Osteoblast (primary cell): ENCODE data around the gene CRHR1. TPM values are rescaled to one million over a fixed set of nuclear protein-coding genes. Genes with fewer than 3 reads are reported as not detected.

Experiments
- DNase-seq: peaks from one replicate; pipeline ENCODE4 v3.0.0; 2011; ENCODE audit warnings: low spot score, mixed read lengths; ENCODE audit not compliant: insufficient read length; ENCODE audit errors: missing footprints
- H2AFZ ChIP-seq: 2 replicates; pipeline ENCODE4 v1.6.0; 2011; ENCODE audit warnings: mild to moderate bottlenecking, low read length
- H3K27ac ChIP-seq: 2 replicates; pipeline ENCODE4 v1.5.1; 2011; ENCODE audit warnings: mild to moderate bottlenecking, low read depth, low read length, moderate library complexity
- H3K27me3 ChIP-seq: 2 replicates; pipeline ENCODE4 v1.6.0; 2012; ENCODE audit warnings: mild to moderate bottlenecking, control low read depth, inconsistent platforms, low read length, moderate library complexity; ENCODE audit not compliant: insufficient read depth
- H3K36me3 ChIP-seq: 2 replicates; pipeline ENCODE4 v1.5.1; 2011; ENCODE audit warnings: mild to moderate bottlenecking, low read length, control low read depth, moderate library complexity; ENCODE audit not compliant: insufficient read depth
- H3K4me1 ChIP-seq: 2 replicates; pipeline ENCODE4 v1.5.1; 2011; ENCODE audit warnings: mild to moderate bottlenecking, low read length, control low read depth, moderate library complexity; ENCODE audit not compliant: insufficient read depth
- H3K4me2 ChIP-seq: 2 replicates; pipeline ENCODE4 v1.6.0; 2011; ENCODE audit warnings: mild to moderate bottlenecking, low read length; ENCODE audit not compliant: insufficient read depth
- H3K4me3 ChIP-seq: fragments of 200-600 bp; sonication (generic); 3 replicates; pipeline ENCODE4 v1.5.1; 2012; ENCODE audit warnings: mild to moderate bottlenecking, low read length, inconsistent platforms; ENCODE audit not compliant: insufficient read depth
- H3K79me2 ChIP-seq: 2 replicates; pipeline ENCODE4 v1.6.0; 2012; ENCODE audit warnings: mild to moderate bottlenecking, low read length, control low read depth, inconsistent platforms; ENCODE audit not compliant: insufficient read depth
- H3K9me3 ChIP-seq: 2 replicates; pipeline ENCODE4 v1.5.1; 2011; ENCODE audit warnings: low read depth, low read length, control low read depth
- H4K20me1 ChIP-seq: 2 replicates; pipeline ENCODE4 v1.6.0; 2012; ENCODE audit warnings: mild to moderate bottlenecking, low read length, control low read depth; ENCODE audit not compliant: insufficient read depth
- CTCF ChIP-seq: IDR thresholded peaks from 2 replicates; pipeline ENCODE4 v1.5.1; 2011; ENCODE audit warnings: mild to moderate bottlenecking, low read depth, low read length, moderate library complexity; ENCODE audit errors: extremely low read depth
- total RNA-seq: library from RNA; depleted of rRNA; stranded (reverse); fragments of >200 nt; gene quantifications from 2 replicates; pipeline ENCODE4 v1.2.3, GENCODE V29; 2012

The CRHR1 gene
- total RNA-seq, 1 donor = not detected

GRCh38 chr17:45839442-45839841 is 55.3 kb downstream of the CRHR1 start:
- Histone ChIP-seq H3K9me3 (no peaks in the 10 kb centered on the region), H3K4me1 (no peaks in the 10 kb centered on the region), H3K36me3 (no peaks in the 10 kb centered on the region), H3K27ac (no peak overlapping the region), H2AFZ (no peak overlapping the region), H3K4me3 (no peak overlapping the region), H3K27me3 (no peaks in the 10 kb centered on the region), H3K79me2 (no peaks in the 10 kb centered on the region), H3K4me2 (no peak overlapping the region), H4K20me1 (no peaks in the 10 kb centered on the region)
- DNase-seq = peak; percentile 44
- no peak for TF ChIP-seq CTCF

- no peaks in the 10 kb centered on the region for H3K27me3 ChIP-seq
- no peak overlapping the region for H2AFZ ChIP-seq
- H3K4me3 ChIP-seq = no peak overlapping the region
- no peak overlapping the region for H3K4me2 ChIP-seq
- no peaks in the 10 kb centered on the region for H3K4me1 ChIP-seq
- DNase-seq = peak; percentile 58
- no peak for TF ChIP-seq CTCF
- no peaks in the 10 kb centered on the region for H4K20me1 ChIP-seq
- no peak overlapping the region for H3K27ac ChIP-seq
- H3K79me2 ChIP-seq = no peaks in the 10 kb centered on the region
- no peaks in the 10 kb centered on the region for H3K36me3 ChIP-seq
- H3K9me3 ChIP-seq = no peaks in the 10 kb centered on the region
Measured at GRCh38 chr17:45841186-45841585, 57.1 kb downstream of the CRHR1 start.

- peak; percentile 76 for DNase-seq
- Histone ChIP-seq H3K27ac (no peak overlapping the region), H3K27me3 (no peaks in the 10 kb centered on the region), H4K20me1 (no peaks in the 10 kb centered on the region), H2AFZ (no peak overlapping the region), H3K4me1 (no peaks in the 10 kb centered on the region), H3K4me3 (no peak overlapping the region), H3K9me3 (no peaks in the 10 kb centered on the region), H3K36me3 (no peaks in the 10 kb centered on the region), H3K79me2 (no peaks in the 10 kb centered on the region), H3K4me2 (no peak overlapping the region)
- no peak for TF ChIP-seq CTCF
Measured at GRCh38 chr17:45841883-45842525, 57.9 kb downstream of the CRHR1 start.

GRCh38 chr17:45843722-45844121 is 59.6 kb downstream of the CRHR1 start:
- no peaks in the 10 kb centered on the region for H3K27me3 ChIP-seq
- no peak overlapping the region for H3K4me3 ChIP-seq
- H3K36me3 ChIP-seq = no peaks in the 10 kb centered on the region
- no peaks in the 10 kb centered on the region for H3K79me2 ChIP-seq
- no peak overlapping the region for H3K27ac ChIP-seq
- H3K4me1 ChIP-seq = no peaks in the 10 kb centered on the region
- no peaks in the 10 kb centered on the region for H3K9me3 ChIP-seq
- no peak overlapping the region for H3K4me2 ChIP-seq
- no peaks in the 10 kb centered on the region for H4K20me1 ChIP-seq
- no peak for DNase-seq
- no peak overlapping the region for H2AFZ ChIP-seq
- TF ChIP-seq CTCF = no peak
